H1 (cell line): Measurements from ENCODE around the gene CFAP157. TPM values are rescaled to one million over a fixed set of nuclear protein-coding genes. Genes with fewer than 3 reads are reported as not detected.

Source experiments
- ASH2L ChIP-seq: fragments of 200-600, 300-600 bp; sonication (generic); IDR thresholded peaks from one replicate; pipeline ENCODE4 v1.7.1; 2017; ENCODE audit warnings: low read length
- RFX5 ChIP-seq: IDR thresholded peaks from 2 replicates; pipeline ENCODE4 v1.6.1; 2011; ENCODE audit warnings: low read depth, low read length, improper control_type of control experiment, borderline replicate concordance
- polyA plus RNA-seq, 7 experiments: library from polyadenylated mRNA; depleted of rRNA in 3 of 7; stranded (reverse) in 5 of 7; unstranded in 2 of 7; fragments of >200 nt in 5 of 7; fragments of 200-250 nt in 2 of 7; gene quantifications; 1 replicate in 5 of 7; 2 replicates in 1 of 7; 4 replicates in 1 of 7; pipeline versions ENCODE4 v1.2.1 to v1.2.3, GENCODE V29; 2011 to 2013; ENCODE audit warnings: missing spikeins in 2 of 7, mixed read lengths in 2 of 7
- total RNA-seq: library from RNA; stranded (reverse); fragmentation: NEBNext Ultra II Directional; extraction: Animal tissue kit (Norgen Biotek cat#: 25700); gene quantifications from 2 replicates; pipeline ENCODE4 v1.2.1, GENCODE V29; 2021

Gene CFAP157
- total and polyA plus RNA-seq, 2 of the 8 experiments (the other 6 are each of a cell fraction or from before 2014, with no cell fraction given), result not detected

GRCh38 chr9:127715470-127716337 is 8.9 kb downstream of the CFAP157 start, which contains the start of the genes PTRH1 and TTC16 (continued):
- no peak for TF ChIP-seq RFX5
- TF ChIP-seq ASH2L, result no peak
